KBM-7 (cell line): Measurements from ENCODE around the gene UVRAG.
"Not testable (repeated sequence)": the region's sequence is repeated elsewhere in the genome, so short reads cannot be mapped to it uniquely, and the experiment has no call there.

Source experiments
- DNase-seq: peaks from one replicate; pipeline ENCODE4 v3.0.0-alpha.2; 2015
- in situ Hi-C: fragments of 300-500 bp; cut with MboI; formaldehyde crosslinking; loops from 2 replicates; pipeline ENCODE4 v1.14.3; 2020; ENCODE audit warnings: low sequenced_read_pairs, low pct_unique_long_range_greater_than_20kb, mixed read lengths

Gene UVRAG

DNA sequence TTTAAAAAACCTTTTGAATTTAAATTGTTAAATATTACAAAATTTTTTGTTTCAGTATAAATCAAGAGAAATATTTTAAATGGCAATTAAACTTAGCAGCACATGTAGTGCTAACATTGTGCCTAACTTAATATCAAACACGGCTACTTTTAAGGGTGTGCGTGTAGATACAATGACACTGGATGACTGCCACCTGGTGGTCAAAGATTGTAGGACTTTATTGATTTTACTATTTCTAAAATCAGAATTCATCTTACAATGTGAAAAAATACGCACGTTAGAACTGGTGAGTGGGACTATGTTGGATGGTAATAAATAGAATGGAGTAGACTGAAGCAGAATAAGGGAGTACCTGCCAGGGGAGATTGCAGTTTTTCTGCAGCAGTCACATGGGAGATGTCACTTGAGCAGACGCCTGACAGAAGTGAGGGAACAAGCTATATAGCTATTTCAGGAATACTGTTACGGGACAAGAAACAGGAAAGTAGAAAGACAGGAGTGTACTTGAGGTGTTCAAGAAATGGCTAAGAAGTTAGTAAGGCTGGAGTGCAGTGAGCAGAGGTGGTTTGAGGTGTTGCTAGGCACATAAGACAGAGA lies 52.9 kb downstream of the UVRAG start:
- DNase-seq, result peak; percentile 70
- in situ Hi-C loops, result no loop called here

DNA sequence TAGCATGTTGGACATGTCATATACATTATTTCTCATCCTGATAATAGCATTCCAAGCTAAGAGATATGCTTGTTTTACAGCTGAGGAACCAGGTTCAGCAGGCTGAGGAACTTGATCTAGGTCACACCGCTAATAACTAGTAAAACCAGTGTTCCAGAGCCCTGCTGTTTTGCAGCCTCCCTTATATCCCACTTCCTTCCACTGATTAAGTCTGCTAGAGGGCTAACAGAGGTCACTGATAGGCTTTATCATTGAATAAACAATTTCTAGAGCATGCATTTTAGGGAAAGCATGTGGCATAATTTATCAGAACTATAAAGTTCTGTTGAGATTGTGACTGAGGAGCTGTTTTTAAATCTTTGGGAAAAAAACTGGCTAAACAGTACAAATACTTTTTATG lies 54.0 kb downstream of the UVRAG start:
- in situ Hi-C loops, result no loop called here
- no peak for DNase-seq

DNA sequence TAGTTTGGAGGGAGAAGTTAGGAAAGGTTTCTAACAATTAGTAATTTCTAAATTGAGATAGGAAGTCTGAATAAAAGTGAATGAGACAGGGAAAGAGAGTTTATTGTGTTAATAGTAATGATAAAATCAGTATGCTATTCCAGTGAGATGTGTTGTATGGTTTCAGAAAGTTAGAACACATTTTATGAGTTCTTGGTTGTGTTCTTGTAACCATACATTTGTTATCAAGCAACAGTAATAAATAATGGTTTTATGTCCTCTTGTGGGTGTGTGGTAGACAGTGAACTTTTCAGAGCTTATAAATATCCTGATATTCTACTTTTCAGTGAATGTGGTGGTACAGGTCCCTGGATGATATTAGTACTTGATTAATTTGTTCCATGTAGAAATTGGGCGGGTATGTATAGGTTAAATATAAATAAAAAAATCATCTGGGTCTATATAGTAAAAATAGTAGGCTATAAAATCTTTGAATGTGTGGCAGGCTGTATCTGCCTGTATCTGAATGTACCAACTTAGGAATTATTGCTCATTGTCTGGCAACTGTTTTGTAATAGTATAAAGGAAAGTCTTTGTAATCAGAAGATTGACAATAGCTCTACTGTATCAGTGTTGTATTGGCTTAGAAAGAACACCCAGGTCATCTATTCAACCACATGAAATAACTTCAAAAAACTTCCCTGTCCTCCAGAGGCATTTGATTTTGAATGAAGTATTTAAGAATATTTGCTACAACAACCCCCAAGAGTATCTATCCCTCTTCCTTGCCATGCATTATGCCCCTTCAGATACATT lies 54.8 kb downstream of the UVRAG start:
- in situ Hi-C loops, result no loop called here
- DNase-seq, result no peak

DNA sequence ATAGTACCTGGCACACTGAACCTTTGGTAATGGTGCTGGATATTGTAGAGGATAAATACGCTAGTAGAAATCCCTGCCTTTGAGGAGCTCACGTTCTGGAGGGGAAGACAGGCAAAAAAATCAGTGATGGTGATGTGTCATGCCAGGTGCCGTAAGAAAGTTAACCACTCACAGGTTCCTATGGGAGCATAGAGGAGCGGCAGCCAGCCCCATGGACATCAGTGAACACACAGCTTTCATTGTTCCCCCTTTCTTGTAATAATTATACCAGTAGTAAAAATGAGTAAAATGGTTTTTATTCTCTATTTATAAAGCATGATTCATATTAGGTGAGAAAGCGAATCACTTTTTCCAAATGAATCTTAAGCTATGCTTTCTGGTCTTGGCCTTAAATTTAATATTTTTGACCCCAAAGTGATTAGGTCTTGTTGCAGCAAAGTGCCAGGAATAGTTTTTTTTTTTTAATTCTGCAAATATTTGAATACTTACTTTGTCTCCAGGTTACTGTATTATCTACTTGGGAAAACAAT lies 57.9 kb downstream of the UVRAG start:
- in situ Hi-C loops, result no loop called here
- no peak for DNase-seq

DNA sequence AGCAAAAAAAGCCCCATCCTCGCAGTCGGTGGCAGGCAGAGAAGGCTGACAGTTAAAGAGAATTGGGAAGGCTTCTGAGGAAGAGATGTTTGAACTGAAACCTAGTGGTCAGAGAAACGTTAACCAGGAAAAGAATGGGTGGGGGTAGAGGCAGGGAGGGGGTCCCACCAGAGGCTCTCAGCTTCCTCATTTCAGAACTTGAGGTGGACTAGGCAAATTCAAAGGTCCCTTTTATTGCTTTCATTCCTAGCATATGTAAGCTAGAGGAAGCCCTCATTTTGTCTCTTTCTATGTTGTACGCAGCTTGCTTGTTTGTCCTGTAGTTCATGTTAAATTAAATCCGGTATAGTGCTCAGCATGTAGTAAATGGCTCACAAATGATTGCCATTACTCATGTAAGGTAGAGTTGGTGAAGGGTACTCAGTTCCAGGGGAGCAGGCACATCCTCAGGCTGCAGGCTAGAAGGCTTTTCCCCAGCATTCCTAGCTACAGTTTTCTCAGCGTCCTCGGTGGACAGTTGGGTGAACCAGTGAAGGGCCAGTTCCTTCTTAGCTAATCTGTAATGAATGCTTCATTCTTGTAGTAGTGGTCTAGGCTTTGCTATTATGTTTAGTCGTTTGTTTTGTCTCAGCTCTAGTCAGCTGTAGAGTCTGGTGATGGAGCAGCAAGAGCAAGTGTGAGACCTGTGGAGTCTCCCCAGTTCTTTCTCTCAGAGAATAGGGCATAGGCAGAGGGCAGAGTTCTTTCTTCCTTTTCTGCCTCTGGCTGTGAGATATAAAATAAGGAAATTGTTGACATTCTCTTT lies 58.6 kb downstream of the UVRAG start:
- peak; percentile 81 for DNase-seq
- in situ Hi-C loops, result no loop called here

DNA sequence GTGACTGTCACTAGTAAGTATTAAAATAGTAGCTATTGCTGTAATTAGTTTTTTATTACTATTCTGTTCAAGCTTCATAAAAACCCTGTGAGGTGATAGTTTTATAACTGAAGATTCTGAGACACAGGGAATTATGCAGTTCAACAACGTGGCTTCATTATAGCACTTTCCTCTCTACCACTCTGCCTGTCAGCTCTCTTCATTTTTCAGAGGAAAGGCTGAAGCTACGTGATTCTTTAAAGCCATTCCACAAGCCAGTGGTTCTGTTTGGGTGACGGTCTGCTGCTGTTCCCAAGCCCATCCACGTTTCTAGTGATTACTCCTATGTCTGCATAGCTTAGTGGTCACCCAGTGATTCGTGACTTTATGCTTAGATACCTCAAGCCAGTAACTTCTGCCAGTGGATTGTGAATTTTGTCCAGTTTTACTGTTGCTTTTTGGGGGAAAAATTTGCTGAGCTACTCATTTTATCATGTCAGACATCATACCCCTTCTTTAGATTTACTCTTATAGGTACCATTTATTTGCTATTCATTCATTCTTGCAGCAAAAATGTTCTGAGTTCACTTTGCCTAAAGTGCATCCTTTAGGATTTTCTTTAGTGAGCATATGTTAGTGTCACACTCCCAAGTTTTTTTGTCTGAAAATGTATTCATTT lies 59.8 kb downstream of the UVRAG start:
- DNase-seq, result no peak
- in situ Hi-C loops, result loop anchor here (25.0 kb wide), 1 partner anchor 437 kb away; no protein-coding TSS in a partner anchor

DNA sequence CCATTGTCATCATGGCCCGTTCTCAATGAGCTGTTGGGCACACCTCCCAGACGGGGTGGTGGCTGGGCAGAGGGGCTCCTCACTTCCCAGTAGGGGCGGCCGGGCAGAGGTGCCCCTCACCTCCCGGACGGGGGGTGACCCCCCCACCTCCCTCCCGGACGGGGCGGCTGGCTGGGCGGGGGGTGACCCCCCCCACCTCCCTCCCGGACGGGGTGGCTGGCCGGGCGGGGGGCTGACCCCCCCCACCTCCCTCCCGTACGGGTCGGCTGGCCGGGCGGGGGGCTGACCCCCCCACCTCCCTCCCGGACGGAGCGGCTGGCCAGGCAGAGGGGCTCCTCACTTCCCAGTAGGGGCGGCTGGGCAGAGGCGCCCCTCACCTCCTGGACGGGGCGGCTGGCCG lies 62.3 kb downstream of the UVRAG start:
- DNase-seq, result not testable (repeated sequence)
- in situ Hi-C loops, result loop anchor here (25.0 kb wide), 1 partner anchor 435 kb away; no protein-coding TSS in a partner anchor

DNA sequence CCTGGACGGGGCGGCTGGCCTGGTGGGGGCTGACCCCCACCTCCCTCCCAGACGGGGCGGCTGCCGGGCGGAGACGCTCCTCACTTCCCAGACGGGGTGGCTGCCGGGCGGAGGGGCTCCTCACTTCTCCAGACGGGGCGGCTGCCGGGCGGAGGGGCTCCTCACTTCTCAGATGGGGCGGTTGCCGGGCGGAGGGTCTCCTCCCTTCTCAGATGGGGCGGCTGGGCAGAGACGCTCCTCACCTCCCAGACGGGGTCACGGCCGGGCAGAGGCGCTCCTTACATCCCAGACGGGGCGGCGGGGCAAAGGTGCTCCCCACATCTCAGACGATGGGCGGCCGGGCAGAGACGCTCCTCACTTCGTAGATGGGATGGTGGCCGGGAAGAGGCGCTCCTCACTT lies 62.9 kb downstream of the UVRAG start:
- in situ Hi-C loops, result loop anchor here (25.0 kb wide), 1 partner anchor 434 kb away; no protein-coding TSS in a partner anchor
- not testable (repeated sequence) for DNase-seq

DNA sequence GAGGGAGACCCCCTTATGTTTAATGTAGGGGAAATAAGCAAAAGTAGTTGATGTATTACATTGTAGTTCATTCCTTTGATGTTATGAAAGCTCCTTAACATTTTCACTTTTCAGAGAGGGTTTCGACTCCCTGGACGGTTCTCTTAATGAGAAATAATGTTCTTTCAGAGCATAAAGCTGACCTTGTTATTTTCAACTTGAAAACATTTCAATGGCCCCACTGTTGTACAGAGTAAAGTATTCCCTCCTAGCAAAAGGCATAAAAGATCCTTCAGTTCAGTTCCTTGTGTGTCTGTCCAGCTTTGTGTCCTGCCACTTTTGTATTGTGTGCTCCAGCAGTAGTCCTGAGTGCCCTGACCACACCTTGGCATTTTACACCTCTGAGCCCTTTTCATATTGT lies 63.9 kb downstream of the UVRAG start:
- DNase-seq, result no peak
- in situ Hi-C loops, result loop anchor here (25.0 kb wide), 1 partner anchor 433 kb away; no protein-coding TSS in a partner anchor

DNA sequence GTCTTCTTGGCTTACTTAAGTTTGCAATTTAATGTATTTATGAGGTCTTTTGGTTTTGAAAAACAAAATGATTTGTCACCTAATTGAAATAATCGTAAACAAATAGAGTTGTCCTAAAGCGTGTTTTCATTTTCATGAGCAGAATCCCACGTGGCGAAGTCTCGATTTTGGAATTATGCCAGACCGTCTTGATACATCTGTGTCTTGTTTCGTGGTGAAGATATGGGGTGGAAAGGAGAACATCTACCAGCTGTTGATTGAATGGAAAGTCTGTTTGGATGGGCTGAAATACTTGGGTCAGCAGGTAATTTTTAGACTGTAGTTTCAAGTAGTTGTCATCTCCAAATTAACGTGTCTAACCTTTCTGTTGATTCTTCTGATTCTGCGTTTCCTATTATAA lies 64.7 kb downstream of the UVRAG start:
- in situ Hi-C loops, result loop anchor here (25.0 kb wide), 1 partner anchor 433 kb away; no protein-coding TSS in a partner anchor
- DNase-seq, result no peak

DNA sequence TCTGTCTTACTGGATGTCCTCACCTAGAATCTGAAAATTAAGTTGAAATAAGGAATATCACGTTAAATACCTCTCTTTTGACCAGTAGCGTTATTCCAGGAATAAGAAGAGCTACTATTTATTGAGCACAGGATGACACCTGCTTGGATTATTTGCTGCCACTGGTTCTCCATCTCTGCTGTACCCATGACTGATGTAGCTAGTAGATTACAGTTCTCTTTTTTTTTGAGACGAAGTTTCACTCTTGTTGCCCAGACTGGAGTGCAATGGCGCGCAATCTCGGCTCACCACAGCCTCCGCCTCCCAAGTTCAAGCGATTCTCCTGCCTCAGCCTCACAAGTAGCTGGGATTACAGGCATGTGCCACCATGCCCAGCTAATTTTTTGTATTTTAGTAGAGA lies 65.3 kb downstream of the UVRAG start:
- DNase-seq, result not testable (repeated sequence)
- in situ Hi-C loops, result loop anchor here (25.0 kb wide), 1 partner anchor 432 kb away; no protein-coding TSS in a partner anchor

DNA sequence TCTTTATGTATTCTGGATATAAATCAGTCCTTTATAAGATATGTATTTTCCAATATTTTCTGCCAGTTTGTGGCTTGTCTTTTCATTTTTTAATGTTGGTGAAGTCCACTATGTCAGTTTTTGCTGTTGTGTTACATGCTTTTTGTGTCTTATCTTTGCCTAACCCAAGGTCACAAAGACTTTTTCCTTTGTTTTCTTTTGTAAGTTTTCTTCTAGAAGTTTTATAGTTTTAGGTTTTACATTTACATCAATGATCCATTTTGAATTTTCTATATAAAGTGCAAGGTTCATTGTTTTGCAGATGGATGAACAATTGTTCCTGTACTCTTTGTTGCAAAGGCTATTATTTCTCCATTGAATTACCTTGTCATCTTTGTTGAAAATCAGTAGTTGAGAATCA lies 69.3 kb downstream of the UVRAG start:
- no peak for DNase-seq
- in situ Hi-C loops, result loop anchor here (25.0 kb wide), 1 partner anchor 428 kb away; no protein-coding TSS in a partner anchor

DNA sequence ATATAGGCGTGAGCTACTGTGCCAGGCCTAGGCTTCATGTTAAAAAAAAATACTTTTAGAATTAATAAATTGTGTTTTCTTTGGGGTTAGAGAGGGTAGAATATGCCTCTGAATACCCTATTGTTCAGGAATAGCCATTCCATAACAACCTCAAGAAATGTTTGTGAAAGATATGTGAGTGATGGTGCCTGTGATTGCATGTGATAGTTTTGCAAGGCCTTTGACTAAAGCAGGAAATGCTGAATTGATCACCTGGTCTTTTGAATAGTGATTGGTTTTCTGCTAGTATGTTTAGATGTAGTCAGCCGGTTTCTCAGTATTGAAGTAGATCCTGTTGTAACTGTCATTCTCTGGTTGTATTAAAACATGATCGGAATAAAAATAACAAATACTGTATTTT lies 73.4 kb downstream of the UVRAG start:
- in situ Hi-C loops, result loop anchor here (25.0 kb wide), 1 partner anchor 424 kb away; no protein-coding TSS in a partner anchor
- DNase-seq, result no peak

DNA sequence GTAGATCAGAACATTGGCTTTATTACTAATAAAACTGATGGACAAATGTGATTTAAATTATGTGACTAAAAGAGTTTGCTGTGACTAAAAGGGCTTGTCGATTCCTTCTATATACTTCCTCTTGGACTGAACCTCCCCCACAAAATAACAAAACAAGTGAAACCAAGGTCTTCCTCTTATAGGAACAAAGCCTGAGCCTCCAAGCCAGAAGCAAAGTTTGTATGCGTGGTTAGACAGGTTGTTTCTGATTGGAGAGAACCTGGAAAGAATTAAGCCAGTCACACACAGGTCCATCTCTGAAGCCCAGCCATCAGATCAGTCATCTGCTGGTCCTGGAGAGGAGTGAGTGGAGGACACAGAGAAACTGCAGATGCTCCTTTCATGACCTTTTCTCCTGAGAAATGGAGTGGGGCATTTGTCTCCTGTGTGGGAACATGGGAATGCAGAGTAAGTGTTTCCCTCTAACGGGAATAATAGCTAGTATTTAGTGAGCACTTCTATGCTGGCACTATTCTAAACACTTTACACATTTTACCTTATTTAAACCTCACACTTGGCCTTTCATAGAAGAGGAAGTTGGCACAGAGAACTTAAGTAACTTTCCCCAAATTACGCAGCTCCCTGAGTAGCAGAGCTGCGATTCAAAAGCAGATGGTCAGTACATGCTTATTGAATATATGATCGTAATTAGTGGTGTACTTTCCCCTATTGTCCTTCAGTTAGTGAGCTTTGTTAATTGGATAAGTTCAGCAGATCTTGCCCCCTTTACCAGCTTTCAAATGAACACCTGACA lies 77.1 kb downstream of the UVRAG start:
- in situ Hi-C loops, result loop anchor here (25.0 kb wide), 1 partner anchor 420 kb away; no protein-coding TSS in a partner anchor
- peak; percentile 64 for DNase-seq

DNA sequence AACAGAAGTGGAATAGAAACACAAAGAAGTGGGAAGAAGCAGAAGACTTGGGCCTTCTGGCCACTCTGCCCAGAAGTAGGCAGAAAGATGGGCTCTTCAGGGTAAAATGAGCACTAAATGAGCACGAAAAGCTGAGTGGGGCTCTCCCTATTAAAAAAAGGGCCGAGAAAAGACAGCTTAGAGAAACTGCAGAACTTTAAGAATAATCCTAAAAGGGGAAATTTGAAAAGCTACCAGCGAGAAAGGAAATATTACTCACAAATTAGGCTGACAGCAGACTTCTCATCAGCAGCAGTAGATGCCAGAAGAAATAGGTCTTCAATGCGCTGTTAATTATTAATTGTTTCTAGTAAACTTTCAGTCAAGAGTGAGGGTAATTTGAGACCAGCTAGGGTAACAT lies 78.2 kb downstream of the UVRAG start:
- in situ Hi-C loops, result loop anchor here (25.0 kb wide), 1 partner anchor 419 kb away; no protein-coding TSS in a partner anchor
- DNase-seq, result no peak

DNA sequence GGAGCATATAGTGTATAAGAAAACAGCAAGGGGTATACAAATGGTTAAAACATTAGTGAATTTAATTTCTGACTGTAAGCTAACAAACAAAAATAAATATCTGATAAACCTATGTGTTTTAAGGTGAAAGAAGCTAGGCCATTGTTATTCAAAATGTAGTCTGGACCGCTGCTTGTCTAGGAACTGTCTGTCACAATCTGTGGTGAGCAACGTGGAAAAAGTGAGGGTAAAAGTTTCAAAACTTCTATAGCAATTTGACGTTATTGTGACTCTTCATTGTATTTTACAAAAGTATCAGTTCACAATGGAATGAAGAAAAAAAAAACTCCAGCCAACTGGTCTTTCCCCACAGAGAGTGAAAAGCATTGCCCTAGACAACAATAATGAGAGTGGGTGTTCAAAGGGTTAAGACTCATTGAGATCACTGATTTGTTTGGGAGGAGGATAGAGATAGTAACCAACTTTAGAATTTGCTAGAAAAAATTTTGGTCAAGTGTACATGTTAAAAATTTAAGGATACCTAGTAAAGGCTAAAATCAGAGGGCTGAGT lies 79.1 kb downstream of the UVRAG start:
- in situ Hi-C loops, result loop anchor here (25.0 kb wide), 1 partner anchor 418 kb away; no protein-coding TSS in a partner anchor
- DNase-seq, result no peak

DNA sequence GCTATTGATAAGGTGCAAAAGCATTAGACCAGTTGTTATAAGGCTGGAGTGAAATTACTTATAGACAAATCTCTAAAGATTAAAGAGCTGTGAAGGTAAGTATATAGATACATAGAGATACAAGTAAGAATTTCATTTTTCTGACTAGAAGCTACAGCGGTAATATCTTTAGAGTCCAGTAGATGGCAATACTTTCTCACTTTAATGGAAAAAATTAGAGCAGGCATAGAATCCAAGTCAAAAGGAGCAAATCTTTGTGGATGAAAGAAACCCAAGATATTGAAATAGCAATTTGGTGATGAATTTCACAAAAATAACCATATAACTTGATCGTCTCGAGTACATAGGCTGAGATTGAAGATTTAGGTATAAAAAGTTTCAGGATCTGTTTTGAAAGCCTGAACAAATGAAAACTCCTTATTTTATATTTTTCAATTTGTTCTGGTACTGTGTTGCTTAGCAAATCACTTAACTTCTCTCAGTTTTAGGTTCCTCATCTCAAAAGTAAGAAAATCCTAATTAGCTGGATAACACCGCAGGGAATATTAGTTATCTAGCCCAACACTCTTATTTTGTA lies 81.9 kb downstream of the UVRAG start:
- peak; percentile 76 for DNase-seq
- in situ Hi-C loops, result loop anchor here (25.0 kb wide), 1 partner anchor 415 kb away; no protein-coding TSS in a partner anchor
